Suppressor macrophage treated with lipopolysaccharide for 1 hour (primary cell): ENCODE data around the gene KRTAP19-6.
"Not testable (repeated sequence)": the region's sequence is repeated elsewhere in the genome, so short reads cannot be mapped to it uniquely, and the experiment has no call there.

Experiments
- DNase-seq, 3 donors: peaks; one replicate each; pipeline ENCODE4 v3.0.0-alpha.2; 2020 to 2022

The KRTAP19-6 gene

DNA sequence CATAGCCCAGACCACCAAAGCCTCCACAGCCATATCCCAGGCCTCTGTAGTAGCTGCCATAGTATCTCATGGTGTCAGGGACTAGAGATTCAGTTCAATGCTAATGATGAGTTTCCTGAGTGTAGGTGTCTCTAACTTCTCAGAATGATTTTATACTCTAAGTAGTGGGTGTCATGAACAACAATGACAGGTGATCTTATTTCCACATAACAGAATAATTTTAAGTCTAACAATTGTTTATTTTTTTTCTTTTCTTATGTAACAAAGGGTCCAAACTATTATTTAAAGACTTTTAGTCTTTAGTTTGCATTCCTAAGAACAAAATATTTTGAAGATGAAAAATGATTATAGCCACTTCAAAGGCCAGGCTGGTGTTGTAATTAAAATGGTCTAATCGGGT is at the start of gene KRTAP19-6:
Gene KRTAP19-6, minus strand, starts transcription at position 101 of the 400 bp plus-strand sequence. Its CDS starts 31 bp downstream, at position 70.
- no peak for DNase-seq

GRCh38 chr21:30590297-30590696 is 48.6 kb upstream of the KRTAP19-6 start, which contains the start of gene KRTAP22-2:
Gene KRTAP22-2 (minus strand): TSS chr21:30590397.
- DNase-seq: no peak

DNA sequence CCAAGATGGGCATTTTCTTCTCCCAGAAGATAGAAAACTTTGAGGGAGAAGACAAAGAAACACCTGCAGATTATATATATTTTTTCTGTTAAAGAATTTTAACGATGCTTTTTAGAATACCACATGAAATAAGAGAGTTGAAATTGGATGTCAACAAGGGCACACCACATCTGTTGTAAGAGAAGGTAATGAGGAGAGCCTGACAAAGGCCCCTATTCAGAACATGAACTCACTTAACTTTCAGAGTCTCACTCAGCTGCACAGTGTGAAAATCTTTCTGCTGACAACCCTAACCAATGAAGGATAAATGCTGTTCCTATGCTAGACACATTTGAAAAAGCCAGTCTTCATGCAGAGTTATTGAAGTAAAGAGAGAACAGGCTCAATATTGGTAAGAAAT is 41.2 kb upstream of the KRTAP19-6 start:
- DNase-seq: no peak

DNA sequence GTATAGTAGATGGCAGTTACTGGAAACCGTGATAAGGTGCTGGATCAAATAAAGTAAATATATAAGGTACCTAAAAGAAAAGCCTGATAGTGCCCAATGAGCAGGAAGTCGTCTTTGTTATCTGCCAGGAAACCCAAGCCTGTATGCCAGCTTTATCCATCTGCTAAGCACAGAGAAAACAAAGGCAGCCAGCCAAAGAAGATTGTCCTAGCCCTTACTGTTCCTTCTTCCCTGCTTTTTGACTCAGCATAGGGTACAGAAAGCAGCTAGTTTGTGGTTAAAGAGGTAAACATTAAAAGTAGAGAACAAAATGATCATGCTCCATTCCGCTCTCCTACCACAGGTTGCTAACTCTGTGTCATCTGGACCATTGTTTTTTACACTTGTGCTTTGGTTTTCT is 38.5 kb upstream of the KRTAP19-6 start:
- no peak for DNase-seq

- DNase-seq: no peak
Measured at GRCh38 chr21:30579346-30579745, 37.7 kb upstream of the KRTAP19-6 start.

DNA sequence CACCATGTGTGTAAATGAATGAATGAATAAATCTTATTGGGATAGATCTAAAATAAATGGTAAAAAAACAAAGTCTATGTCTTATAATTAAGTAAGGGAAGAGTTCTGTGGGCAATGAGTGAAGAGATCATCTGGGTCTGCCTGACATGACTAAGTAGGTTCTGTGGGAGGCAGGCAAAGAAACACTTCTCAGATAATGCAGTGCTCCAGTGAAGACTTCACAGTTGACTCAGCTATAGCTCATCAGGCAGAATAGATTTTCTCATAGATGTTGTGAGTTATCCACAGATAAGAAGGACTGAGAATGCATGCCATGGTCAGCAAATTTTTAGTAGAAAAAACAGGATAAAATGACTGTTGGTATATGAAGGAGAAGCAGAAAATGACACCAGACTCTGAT is 36.1 kb upstream of the KRTAP19-6 start:
- no peak for DNase-seq

DNA sequence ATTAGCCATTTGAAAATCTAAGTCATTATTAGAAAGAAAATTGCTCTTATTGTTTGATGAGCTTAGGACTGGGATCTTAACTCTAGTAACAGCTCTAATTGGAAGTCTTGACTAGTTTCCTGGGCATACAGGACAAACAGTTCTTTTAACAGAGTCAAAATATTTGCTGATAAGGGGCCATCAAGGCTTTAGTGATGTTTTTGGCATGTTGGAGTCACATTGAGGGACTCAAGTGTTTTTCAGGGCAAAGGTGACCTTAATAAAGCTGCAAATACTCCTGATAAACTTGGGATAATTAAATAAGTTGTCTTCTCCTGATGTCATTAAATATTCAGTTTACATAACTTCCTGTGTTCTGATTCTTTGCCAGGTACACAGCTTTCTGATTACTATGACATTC is 26.0 kb upstream of the KRTAP19-6 start:
- no peak for DNase-seq

DNA sequence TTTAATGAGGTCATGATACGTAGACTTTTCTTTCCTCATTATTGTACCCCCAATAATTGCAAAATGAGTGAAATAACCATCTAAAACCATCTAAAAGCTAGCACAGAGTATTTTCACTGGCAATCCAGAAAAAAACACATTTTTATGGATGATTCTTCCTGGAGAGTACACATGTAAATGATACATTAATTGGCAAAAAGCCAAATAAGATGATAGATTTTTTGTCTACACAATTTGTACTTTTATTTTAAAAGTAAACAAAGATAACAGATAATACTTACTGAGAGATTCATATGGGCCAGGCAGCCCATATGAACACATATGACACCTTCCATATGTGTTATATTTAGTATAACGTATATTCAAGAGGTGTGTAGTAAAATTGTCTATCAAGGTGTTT is 22.0 kb upstream of the KRTAP19-6 start:
- DNase-seq: no peak

DNA sequence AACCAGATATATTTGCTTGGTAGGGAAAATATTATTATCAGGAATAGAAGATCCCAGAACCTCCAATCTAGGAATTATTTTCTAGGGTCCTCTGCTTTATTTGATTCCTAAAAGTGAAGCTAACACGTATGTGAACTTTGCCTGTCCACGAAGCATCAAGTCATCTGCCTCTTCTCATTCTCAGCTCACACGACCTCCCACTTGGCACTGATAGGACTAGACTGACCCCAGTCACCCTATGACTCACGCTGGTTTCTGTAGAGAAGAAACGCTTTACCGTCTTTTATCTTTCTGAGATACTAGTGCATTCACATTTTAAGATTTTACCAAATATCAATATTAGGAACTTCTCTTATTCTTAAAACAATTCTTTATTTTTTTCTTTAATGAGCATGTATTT is 21.4 kb upstream of the KRTAP19-6 start:
- DNase-seq: no peak

GRCh38 chr21:30561957-30562356 is 20.3 kb upstream of the KRTAP19-6 start:
- no peak for DNase-seq

- no peak for DNase-seq
Measured at GRCh38 chr21:30561264-30561895, 19.7 kb upstream of the KRTAP19-6 start, which contains the start of gene KRTAP19-7. Gene KRTAP19-7 (minus strand): TSS chr21:30561314. CDS start chr21:30561289, 25 bp downstream.

DNA sequence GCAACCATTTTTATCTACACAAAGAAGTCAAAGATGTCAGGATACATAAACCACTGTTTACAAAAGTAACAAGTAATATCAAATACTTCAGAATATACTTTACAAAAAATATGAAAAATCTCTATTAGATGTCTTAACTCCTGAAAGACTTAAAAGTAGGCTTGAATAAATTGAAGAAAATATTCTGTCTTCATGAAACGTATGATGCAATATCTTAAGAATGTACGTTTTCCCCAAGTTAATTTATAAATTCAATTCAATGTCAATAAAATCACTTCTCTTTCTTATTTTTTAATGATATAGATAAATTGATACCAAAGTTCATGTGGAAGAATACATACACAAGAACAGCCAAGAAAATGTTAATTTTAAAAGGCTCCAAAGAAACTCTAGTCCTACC is 13.4 kb upstream of the KRTAP19-6 start:
- no peak for DNase-seq

DNA sequence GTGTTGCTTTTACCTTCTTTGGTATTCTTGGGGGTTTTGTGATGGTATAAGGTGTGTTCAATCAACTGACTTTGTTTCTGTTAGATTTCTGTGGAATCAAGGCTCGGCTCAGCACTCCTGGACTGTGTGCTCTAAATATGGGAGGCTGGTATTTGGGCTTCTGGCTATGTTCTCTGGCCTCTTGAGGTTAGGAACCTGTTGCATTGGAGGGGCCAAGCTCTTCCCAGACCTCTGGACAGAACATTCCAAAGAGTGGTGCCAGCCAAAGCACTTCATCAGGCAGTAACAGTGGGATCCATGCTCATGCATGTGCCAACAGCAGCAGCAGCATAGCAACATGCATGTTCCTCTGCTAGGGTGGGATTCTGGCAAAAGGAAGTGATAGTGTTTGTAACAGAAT is 11.1 kb upstream of the KRTAP19-6 start:
- DNase-seq: no peak

- DNase-seq: no peak
Measured at GRCh38 chr21:30518876-30519275, 22.8 kb downstream of the KRTAP19-6 start.

DNA sequence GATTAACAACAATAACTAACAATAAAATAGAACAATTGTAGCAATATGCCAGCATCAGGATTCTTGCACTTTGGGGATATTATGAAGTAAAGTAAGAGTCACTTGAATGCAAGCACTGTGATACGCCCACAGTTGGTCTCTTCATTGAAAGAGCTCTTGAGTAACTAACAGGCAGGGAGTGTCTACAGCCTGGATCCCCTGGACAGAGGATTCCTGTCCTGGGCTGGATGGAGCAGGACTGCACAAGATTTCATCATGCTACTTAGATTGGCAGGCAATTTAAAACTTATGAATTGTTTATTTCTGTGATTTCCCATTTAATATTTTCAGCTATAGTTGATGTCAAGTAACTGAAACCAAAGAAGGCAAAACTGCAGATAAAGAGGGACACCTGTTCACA is 26.0 kb downstream of the KRTAP19-6 start:
- DNase-seq: no peak

- not testable (repeated sequence) for DNase-seq
Measured at GRCh38 chr21:30505621-30506205, 36.0 kb downstream of the KRTAP19-6 start.

DNA sequence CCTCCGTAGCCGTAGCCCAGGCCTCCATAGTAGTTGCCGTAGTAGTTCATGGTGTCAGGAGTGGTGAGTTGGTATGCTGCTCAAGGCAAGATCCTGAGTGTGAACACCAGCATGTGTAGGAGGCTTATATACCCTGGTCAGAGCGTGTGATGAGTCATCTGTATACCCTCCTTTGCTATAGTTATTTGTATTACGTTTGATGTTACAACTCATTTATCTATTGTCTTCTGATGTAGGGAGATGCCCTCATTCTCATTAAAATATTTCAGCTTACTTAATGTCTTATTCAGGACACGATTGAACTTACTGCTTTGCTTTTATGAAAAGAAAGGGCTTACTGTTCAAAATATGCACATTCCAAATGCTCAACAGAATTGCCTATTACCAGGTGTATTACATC is 39.6 kb downstream of the KRTAP19-6 start, which contains the start of gene KRTAP19-5:
Gene KRTAP19-5, minus strand, starts transcription at position 101 of the 400 bp plus-strand sequence. Its CDS starts 51 bp downstream, at position 50.
- DNase-seq: no peak

- no peak for DNase-seq
Measured at GRCh38 chr21:30497065-30497464, 44.6 kb downstream of the KRTAP19-6 start, which contains the start of gene KRTAP19-4. Gene KRTAP19-4 (minus strand): TSS chr21:30497165. CDS start chr21:30497110, 55 bp downstream.

DNA sequence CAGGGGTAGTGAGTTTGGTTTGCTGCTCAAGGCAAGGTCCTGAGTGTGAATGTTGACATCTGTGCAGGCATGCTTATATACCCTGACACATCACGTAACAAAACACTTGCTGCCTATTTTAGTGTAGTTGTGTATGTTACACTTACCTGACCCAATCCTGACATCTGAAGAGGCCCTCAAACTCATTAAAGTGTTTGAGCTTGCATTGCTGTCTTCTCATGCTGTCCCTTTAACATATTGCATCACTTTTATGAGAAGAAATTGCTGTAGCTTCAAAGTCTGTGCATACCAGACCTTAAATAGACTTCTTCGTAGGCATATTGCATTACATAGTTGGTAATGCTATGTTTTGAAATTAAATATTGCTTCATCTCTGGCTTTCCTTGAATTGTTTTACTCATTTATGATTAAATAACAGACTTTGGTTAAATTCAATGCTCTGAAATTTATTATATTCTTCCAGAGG is 49.7 kb downstream of the KRTAP19-6 start, which contains the start of gene KRTAP19-3:
Gene KRTAP19-3, minus strand, starts transcription at position 51 of the 466 bp plus-strand sequence. CDS start 56 bp downstream, outside the sequence.
- DNase-seq: no peak
